Measurements from ENCODE around the gene LHX3. TPM values are rescaled to one million over a fixed set of nuclear protein-coding genes. Genes with fewer than 3 reads are reported as not detected.

LHX3 gene
- not detected for polyA plus RNA-seq (ENCODE audit: insufficient read length)

- DNase-seq: peak; percentile 26
These were observed at the start of gene LHX3 for GRCh38 chr9:136204838-136205706. Gene LHX3, minus strand, starts transcription at chr9:136205128. Its CDS starts 116 bp downstream, at chr9:136205012.

GRCh38 chr9:136253246-136254130 is 48.6 kb upstream of the LHX3 start:
- no peak for DNase-seq

- no peak for DNase-seq
These were observed 47.9 kb upstream of the LHX3 start for GRCh38 chr9:136252846-136253245.

- DNase-seq: no peak
These were observed 47.4 kb upstream of the LHX3 start for GRCh38 chr9:136252281-136252680.

GRCh38 chr9:136251264-136252115 is 46.6 kb upstream of the LHX3 start:
- DNase-seq: no peak

GRCh38 chr9:136250676-136251075 is 45.7 kb upstream of the LHX3 start:
- DNase-seq: no peak

- no peak for DNase-seq
These were observed 45.1 kb upstream of the LHX3 start for GRCh38 chr9:136249877-136250559.

GRCh38 chr9:136248951-136249876 is 44.3 kb upstream of the LHX3 start:
- DNase-seq: no peak

GRCh38 chr9:136247947-136248637 is 43.2 kb upstream of the LHX3 start:
- DNase-seq: no peak

GRCh38 chr9:136247551-136247916 is 42.6 kb upstream of the LHX3 start:
- no peak for DNase-seq

GRCh38 chr9:136246849-136247550 is 42.1 kb upstream of the LHX3 start:
- DNase-seq: no peak

GRCh38 chr9:136245219-136246150 is 40.6 kb upstream of the LHX3 start, which contains the start of gene QSOX2:
Gene QSOX2, minus strand, starts transcription at chr9:136245812. Its CDS starts 9 bp downstream, at chr9:136245803.
- DNase-seq: peak; percentile 87

GRCh38 chr9:136244969-136245218 is 40.0 kb upstream of the LHX3 start:
- DNase-seq: no peak

- DNase-seq: no peak
These were observed 39.4 kb upstream of the LHX3 start for GRCh38 chr9:136244122-136244968.

GRCh38 chr9:136243631-136244030 is 38.7 kb upstream of the LHX3 start:
- no peak for DNase-seq

- DNase-seq: no peak
These were observed 38.1 kb upstream of the LHX3 start for GRCh38 chr9:136242918-136243525.

GRCh38 chr9:136242248-136242647 is 37.3 kb upstream of the LHX3 start:
- DNase-seq: no peak
